Measurements from ENCODE around the gene EXOG.

The EXOG gene

GRCh38 chr3:38480093-38480445 lies 16.1 kb upstream of the EXOG start:
- no peak for ATAC-seq (ENCODE audit: low read depth)
- peak; percentile 80 for TF ChIP-seq CTCF (IDR thresholded peaks at IDR 0.05; ENCODE audit: poor library complexity, severe bottlenecking)

GRCh38 chr3:38480930-38481329 lies 15.2 kb upstream of the EXOG start:
- no peak overlapping the region for H3K27ac ChIP-seq (ENCODE audit: poor library complexity, severe bottlenecking)
- H3K4me3 ChIP-seq (ENCODE audit: severe bottlenecking), result no peak overlapping the region
- peaks cover 42% of the 10 kb centered on the region for H3K36me3 ChIP-seq (ENCODE audit: low read depth)
- TF ChIP-seq CTCF (IDR thresholded peaks at IDR 0.05; ENCODE audit: poor library complexity, severe bottlenecking), result no peak
- DNase-seq (ENCODE audit: low spot score), result no peak
- H3K4me1 ChIP-seq (ENCODE audit: insufficient read depth, poor library complexity, severe bottlenecking), result no peaks in the 10 kb centered on the region
- no peaks in the 10 kb centered on the region for H3K27me3 ChIP-seq (ENCODE audit: insufficient read depth, poor library complexity, severe bottlenecking)
- H3K9me3 ChIP-seq (ENCODE audit: severe bottlenecking), result no peaks in the 10 kb centered on the region
- ATAC-seq (ENCODE audit: low read depth), result no peak

More at GRCh38 chr3:38480093-38480445, 16.1 kb upstream of the EXOG start:
- peaks cover 42% of the 10 kb centered on the region for H3K36me3 ChIP-seq (ENCODE audit: low read depth)
- H3K9me3 ChIP-seq (ENCODE audit: severe bottlenecking), result no peaks in the 10 kb centered on the region
- no peak for DNase-seq (ENCODE audit: low spot score)
- H3K27ac ChIP-seq (ENCODE audit: poor library complexity, severe bottlenecking), result no peak overlapping the region
- H3K27me3 ChIP-seq (ENCODE audit: insufficient read depth, poor library complexity, severe bottlenecking), result no peaks in the 10 kb centered on the region
- H3K4me1 ChIP-seq (ENCODE audit: insufficient read depth, poor library complexity, severe bottlenecking), result no peaks in the 10 kb centered on the region
- no peak overlapping the region for H3K4me3 ChIP-seq (ENCODE audit: severe bottlenecking)

GRCh38 chr3:38482951-38483350 lies 13.2 kb upstream of the EXOG start:
- Histone ChIP-seq H3K36me3 (ENCODE audit: low read depth) (peaks cover 42% of the 10 kb centered on the region), H3K4me3 (ENCODE audit: severe bottlenecking) (no peak overlapping the region), H3K9me3 (ENCODE audit: severe bottlenecking) (no peaks in the 10 kb centered on the region), H3K4me1 (ENCODE audit: insufficient read depth, poor library complexity, severe bottlenecking) (no peaks in the 10 kb centered on the region), H3K27me3 (ENCODE audit: insufficient read depth, poor library complexity, severe bottlenecking) (no peaks in the 10 kb centered on the region), H3K27ac (ENCODE audit: poor library complexity, severe bottlenecking) (no peak overlapping the region)
- DNase-seq (ENCODE audit: low spot score) (no peak), ATAC-seq (ENCODE audit: low read depth) (no peak)
- no peak for TF ChIP-seq CTCF (IDR thresholded peaks at IDR 0.05; ENCODE audit: poor library complexity, severe bottlenecking)

- ATAC-seq (ENCODE audit: low read depth) (no peak), DNase-seq (ENCODE audit: low spot score) (no peak)
- Histone ChIP-seq H3K4me1 (ENCODE audit: insufficient read depth, poor library complexity, severe bottlenecking) (no peaks in the 10 kb centered on the region), H3K36me3 (ENCODE audit: low read depth) (peaks cover 16% of the 10 kb centered on the region), H3K27me3 (ENCODE audit: insufficient read depth, poor library complexity, severe bottlenecking) (no peaks in the 10 kb centered on the region), H3K27ac (ENCODE audit: poor library complexity, severe bottlenecking) (no peak overlapping the region), H3K4me3 (ENCODE audit: severe bottlenecking) (no peak overlapping the region), H3K9me3 (ENCODE audit: severe bottlenecking) (no peaks in the 10 kb centered on the region)
- no peak for TF ChIP-seq CTCF (IDR thresholded peaks at IDR 0.05; ENCODE audit: poor library complexity, severe bottlenecking)
These were observed 8.8 kb upstream of the EXOG start for GRCh38 chr3:38487323-38487722.

- no peaks in the 10 kb centered on the region for H3K27me3 ChIP-seq (ENCODE audit: insufficient read depth, poor library complexity, severe bottlenecking)
- 0 out of 2 replicates have a peak, but pooled peaks cover 8% of the 10 kb centered on the region for H3K36me3 ChIP-seq (ENCODE audit: low read depth)
- no peak overlapping the region for H3K27ac ChIP-seq (ENCODE audit: poor library complexity, severe bottlenecking)
- H3K4me3 ChIP-seq (ENCODE audit: severe bottlenecking), result no peak overlapping the region
- no peaks in the 10 kb centered on the region for H3K9me3 ChIP-seq (ENCODE audit: severe bottlenecking)
- no peak for TF ChIP-seq CTCF (IDR thresholded peaks at IDR 0.05; ENCODE audit: poor library complexity, severe bottlenecking)
- no peak for DNase-seq (ENCODE audit: low spot score)
- no peaks in the 10 kb centered on the region for H3K4me1 ChIP-seq (ENCODE audit: insufficient read depth, poor library complexity, severe bottlenecking)
- ATAC-seq (ENCODE audit: low read depth), result no peak
These were observed 7.2 kb upstream of the EXOG start for GRCh38 chr3:38488949-38489348.
